Ovary (tissue), 3 donors: ENCODE measurements around the gene GNL2.

Experiments
- CTCF ChIP-seq, 3 donors: fragments of 450-650 bp in 2 of 3; fragments of 200-600 bp in 1 of 3; IDR thresholded peaks; one replicate each; pipeline versions ENCODE4 v1.5.1 to v1.8.0; 2016 to 2022; ENCODE audit warnings: antibody characterized with exemption in 3 of 3, mild to moderate bottlenecking in 1 of 3
- EP300 ChIP-seq: sonication (generic); formaldehyde crosslinking; IDR thresholded peaks from one replicate; pipeline ENCODE4 v1.6.1; 2017; ENCODE audit warnings: antibody characterized with exemption
- POLR2A ChIP-seq: fragments of 450-650 bp; IDR thresholded peaks from one replicate; pipeline ENCODE4 v1.6.1; 2017; ENCODE audit warnings: antibody characterized with exemption, mild to moderate bottlenecking, moderate library complexity
- donor health status: DM: no; HTN: no; CAD: no.

- TF ChIP-seq CTCF (IDR thresholded peaks at IDR 0.05) (no peak), POLR2A (no peak), EP300 (no peak)
These were observed 34.3 kb downstream of the GNL2 start for GRCh38 chr1:37561133-37562132.
